HEK293T (cell line): Measurements from ENCODE around the gene MTMR3.

Experiments used
- BHLHE40 ChIP-seq: fragments of 450-650 bp; IDR thresholded peaks from 2 replicates; pipeline ENCODE4 v1.6.1; 2016; ENCODE audit warnings: mild to moderate bottlenecking, moderate library complexity, borderline replicate concordance
- SP1 ChIP-seq: fragments of 450-650 bp; IDR thresholded peaks from 2 replicates; pipeline ENCODE4 v1.6.1; 2017
- SUZ12 ChIP-seq: fragments of 450-650 bp; IDR thresholded peaks from 2 replicates; pipeline ENCODE4 v1.6.1; 2016; ENCODE audit warnings: mild to moderate bottlenecking

- TF ChIP-seq SP1: no peak
- TF ChIP-seq BHLHE40: no peak
- no peak for TF ChIP-seq SUZ12
These were observed 158.5 kb downstream of the MTMR3 start for GRCh38 chr22:30041475-30041874.
